Esophagus squamous epithelium (tissue), 4 donors: Measurements from ENCODE around the gene OSBPL9.

Experiments used
- CTCF ChIP-seq, 6 experiments: fragments of 450-650 bp in 4 of 6; fragments of 200-600 bp in 2 of 6; sonication (generic) in 2 of 6; IDR thresholded peaks; one replicate each; pipeline ENCODE4 v1.5.1; 2016 to 2019; ENCODE audit warnings: antibody characterized with exemption in 6 of 6, mild to moderate bottlenecking in 4 of 6, moderate library complexity in 4 of 6
- POLR2A ChIP-seq, 4 donors: fragments of 450-650 bp; IDR thresholded peaks; one replicate each; pipeline ENCODE4 v1.6.1; 2017; ENCODE audit warnings: antibody characterized with exemption in 4 of 4, mild to moderate bottlenecking in 4 of 4, moderate library complexity in 3 of 4

DNA sequence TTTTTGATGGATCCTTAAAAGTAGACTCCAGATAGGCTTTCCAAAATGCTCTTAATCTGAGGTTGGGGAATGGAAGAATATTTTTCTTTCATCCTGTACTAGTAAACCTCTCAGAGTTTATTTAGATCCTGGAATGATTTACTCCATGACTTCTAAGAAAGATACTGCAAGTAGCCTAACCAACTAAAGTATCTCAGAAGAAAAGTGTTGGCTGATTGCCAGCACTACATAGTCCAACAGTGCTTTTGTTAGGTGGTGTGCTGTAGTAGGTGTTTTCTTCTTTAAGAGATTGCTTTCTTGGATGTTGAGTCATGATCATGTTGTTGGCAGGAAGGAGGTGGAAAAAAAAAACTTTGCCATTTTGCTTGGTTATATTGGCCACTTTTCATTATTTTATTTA lies 119.8 kb downstream of the OSBPL9 start:
- TF ChIP-seq CTCF (IDR thresholded peaks at IDR 0.05) = no peak
- TF ChIP-seq POLR2A (IDR thresholded peaks at IDR 0.05) = no peak
